ENCODE results near the gene NUB1. TPM values are rescaled to one million over a fixed set of nuclear protein-coding genes. Genes with fewer than 3 reads are reported as not detected.

Gene NUB1
- total RNA-seq, 2 experiments from 2014 or later: 51.2 to 51.6 TPM

GRCh38 chr7:151373599-151373998 is 32.0 kb downstream of the NUB1 start:
- H3K4me1 Mint-ChIP-seq: no peaks in the 10 kb centered on the region
- DNase-seq: no peak
- H3K27ac Mint-ChIP-seq: no peak overlapping the region
- H3K9me3 Mint-ChIP-seq: no peaks in the 10 kb centered on the region
- H3K27me3 Mint-ChIP-seq: no peaks in the 10 kb centered on the region
- peaks cover 6% of the 10 kb centered on the region for H3K36me3 Mint-ChIP-seq
- no peak overlapping the region for H3K4me3 Mint-ChIP-seq

GRCh38 chr7:151374139-151374538 is 32.5 kb downstream of the NUB1 start:
- no peaks in the 10 kb centered on the region for H3K4me1 Mint-ChIP-seq
- H3K27me3 Mint-ChIP-seq: no peaks in the 10 kb centered on the region
- H3K27ac Mint-ChIP-seq: no peak overlapping the region
- H3K4me3 Mint-ChIP-seq: no peak overlapping the region
- no peaks in the 10 kb centered on the region for H3K9me3 Mint-ChIP-seq
- H3K36me3 Mint-ChIP-seq: peaks cover 5% of the 10 kb centered on the region
- no peak for DNase-seq

- Mint-ChIP-seq H3K27me3 (no peaks in the 10 kb centered on the region), H3K9me3 (no peaks in the 10 kb centered on the region), H3K36me3 (peaks cover 4% of the 10 kb centered on the region), H3K27ac (no peak overlapping the region), H3K4me3 (no peak overlapping the region), H3K4me1 (no peaks in the 10 kb centered on the region)
- no peak for DNase-seq
These were observed 33.1 kb downstream of the NUB1 start for GRCh38 chr7:151374726-151375125.

GRCh38 chr7:151375530-151376217 is 34.1 kb downstream of the NUB1 start:
- Mint-ChIP-seq H3K9me3 (no peaks in the 10 kb centered on the region), H3K27ac (peak overlapping the region; percentile 46), H3K27me3 (no peaks in the 10 kb centered on the region), H3K36me3 (peaks cover under 1% of the 10 kb centered on the region), H3K4me3 (no peak overlapping the region), H3K4me1 (peaks cover under 1% of the 10 kb centered on the region)
- no peak for DNase-seq

- Mint-ChIP-seq H3K36me3 (no peaks in the 10 kb centered on the region), H3K4me3 (no peak overlapping the region), H3K27me3 (no peaks in the 10 kb centered on the region), H3K9me3 (no peaks in the 10 kb centered on the region), H3K27ac (no peak overlapping the region), H3K4me1 (peaks cover 5% of the 10 kb centered on the region)
- no peak for DNase-seq
These were observed 34.7 kb downstream of the NUB1 start for GRCh38 chr7:151376218-151376902.

GRCh38 chr7:151377406-151377805 is 35.8 kb downstream of the NUB1 start:
- Mint-ChIP-seq H3K27ac (no peak overlapping the region), H3K27me3 (peaks cover 5% of the 10 kb centered on the region), H3K36me3 (no peaks in the 10 kb centered on the region), H3K4me3 (no peak overlapping the region), H3K4me1 (peaks cover 9% of the 10 kb centered on the region), H3K9me3 (no peaks in the 10 kb centered on the region)
- no peak for DNase-seq

GRCh38 chr7:151378011-151378410 is 36.4 kb downstream of the NUB1 start:
- Mint-ChIP-seq H3K9me3 (no peaks in the 10 kb centered on the region), H3K36me3 (no peaks in the 10 kb centered on the region), H3K4me3 (no peak overlapping the region), H3K27me3 (peaks cover 10% of the 10 kb centered on the region), H3K4me1 (peaks cover 11% of the 10 kb centered on the region), H3K27ac (no peak overlapping the region)
- DNase-seq: no peak

GRCh38 chr7:151378496-151379192 is 37.0 kb downstream of the NUB1 start:
- H3K36me3 Mint-ChIP-seq: no peaks in the 10 kb centered on the region
- H3K4me3 Mint-ChIP-seq: no peak overlapping the region
- H3K4me1 Mint-ChIP-seq: peaks cover 11% of the 10 kb centered on the region
- peaks cover 15% of the 10 kb centered on the region for H3K27me3 Mint-ChIP-seq
- no peaks in the 10 kb centered on the region for H3K9me3 Mint-ChIP-seq
- no peak for DNase-seq
- H3K27ac Mint-ChIP-seq: no peak overlapping the region

GRCh38 chr7:151379193-151379520 is 37.5 kb downstream of the NUB1 start:
- peaks cover 20% of the 10 kb centered on the region for H3K27me3 Mint-ChIP-seq
- no peak overlapping the region for H3K4me3 Mint-ChIP-seq
- no peaks in the 10 kb centered on the region for H3K36me3 Mint-ChIP-seq
- H3K27ac Mint-ChIP-seq: no peak overlapping the region
- H3K4me1 Mint-ChIP-seq: peaks cover 11% of the 10 kb centered on the region
- no peak for DNase-seq
- no peaks in the 10 kb centered on the region for H3K9me3 Mint-ChIP-seq

- Mint-ChIP-seq H3K36me3 (no peaks in the 10 kb centered on the region), H3K4me3 (no peak overlapping the region), H3K27ac (no peak overlapping the region), H3K9me3 (no peaks in the 10 kb centered on the region), H3K4me1 (peaks cover 11% of the 10 kb centered on the region), H3K27me3 (peaks cover 24% of the 10 kb centered on the region)
- DNase-seq: no peak
These were observed 38.1 kb downstream of the NUB1 start for GRCh38 chr7:151379534-151380198.

- no peaks in the 10 kb centered on the region for H3K9me3 Mint-ChIP-seq
- no peak for DNase-seq
- no peaks in the 10 kb centered on the region for H3K36me3 Mint-ChIP-seq
- peaks cover 11% of the 10 kb centered on the region for H3K4me1 Mint-ChIP-seq
- H3K27ac Mint-ChIP-seq: no peak overlapping the region
- H3K27me3 Mint-ChIP-seq: peaks cover 24% of the 10 kb centered on the region
- H3K4me3 Mint-ChIP-seq: peak overlapping the region; percentile 34
These were observed 38.8 kb downstream of the NUB1 start for GRCh38 chr7:151380199-151381097.

- Mint-ChIP-seq H3K9me3 (no peaks in the 10 kb centered on the region), H3K4me1 (peaks cover 11% of the 10 kb centered on the region), H3K27ac (no peak overlapping the region), H3K27me3 (peaks cover 24% of the 10 kb centered on the region), H3K4me3 (peak overlapping the region; percentile 34), H3K36me3 (no peaks in the 10 kb centered on the region)
- no peak for DNase-seq
These were observed 39.4 kb downstream of the NUB1 start for GRCh38 chr7:151381098-151381347.

- H3K9me3 Mint-ChIP-seq: no peaks in the 10 kb centered on the region
- no peak overlapping the region for H3K27ac Mint-ChIP-seq
- H3K36me3 Mint-ChIP-seq: no peaks in the 10 kb centered on the region
- H3K4me1 Mint-ChIP-seq: peaks cover 11% of the 10 kb centered on the region
- H3K4me3 Mint-ChIP-seq: no peak overlapping the region
- peaks cover 24% of the 10 kb centered on the region for H3K27me3 Mint-ChIP-seq
- DNase-seq: peak; percentile 41
These were observed 39.9 kb downstream of the NUB1 start for GRCh38 chr7:151381348-151382078.
